Measurements from ENCODE around the gene MORN5. TPM values are rescaled to one million over a fixed set of nuclear protein-coding genes. Genes with fewer than 3 reads are reported as not detected.

The MORN5 gene
- total and polyA plus RNA-seq, 9 of the 15 experiments (the other 6 are each of a cell fraction or from before 2014, with no cell fraction given): not detected

GRCh38 chr9:122162415-122162814, 2.7 kb downstream of the MORN5 start:
- intact Hi-C loops (cut with micrococcal nuclease) (no loop called here), in situ Hi-C loops (cut with MboI) (no loop called here)
- ATAC-seq (no peak), FAIRE-seq (no peak), DNase-seq (ENCODE audit: extremely low read depth in 1 of 4, low spot score in 3 of 4) (no peak)
- peak in 1 of 2 experiments; percentile 70; a peak in 1 of 3 replicates for TF ChIP-seq CBX3 (IDR thresholded peaks at IDR 0.05; ENCODE audit: borderline replicate concordance in 1 of 2, low read length in 2 of 2)
- peak; percentile 24; the same call in 1 of the 2 replicates for TF ChIP-seq BCOR (IDR thresholded peaks at IDR 0.05)
- TF ChIP-seq TRIM28 (IDR thresholded peaks at IDR 0.05): peak; percentile 77
- peak; percentile 96 for TF ChIP-seq ZNF146 (CRISPR knock-in tag; IDR thresholded peaks at IDR 0.05; ENCODE audit: unreplicated experiment)
- no peak for TF ChIP-seq TRIM25 (IDR thresholded peaks at IDR 0.05; ENCODE audit: borderline replicate concordance)
- TF ChIP-seq CHD2 (IDR thresholded peaks at IDR 0.05; ENCODE audit: low read depth, low read length): no peak
- peak; percentile 71 for TF ChIP-seq RBM25 (IDR thresholded peaks at IDR 0.05; ENCODE audit: low read depth, low read length, severe bottlenecking)
- TF ChIP-seq MLLT1 (IDR thresholded peaks at IDR 0.05): no peak
- Histone ChIP-seq H3K9me1 (ENCODE audit: control insufficient read depth, insufficient read depth, low read length) (no peaks in the 10 kb centered on the region), H3K36me3 (ENCODE audit: control insufficient read depth, insufficient read depth, low read length) (peaks cover 9% of the 10 kb centered on the region; the same call in 1 of the 3 replicates), H3K4me3 (no peak overlapping the region), H3K27ac (ENCODE audit: extremely low read depth, low read depth, low read length) (no peak overlapping the region), H3K9me3 (replicated peaks; ENCODE audit: control insufficient read depth, insufficient read depth, low read depth, low read length) (peaks cover 4% of the 10 kb centered on the region; the same call in 1 of the 2 replicates), H2AFZ (ENCODE audit: low read depth, low read length) (no peak overlapping the region), H3K4me2 (ENCODE audit: insufficient read depth, low read length) (no peak overlapping the region), H3K79me2 (ENCODE audit: control insufficient read depth, insufficient read depth, low read length) (peaks cover 23% of the 10 kb centered on the region), H3K9ac (ENCODE audit: insufficient read depth in 1 of 2, low read depth in 2 of 2, low read length in 2 of 2) (no peak overlapping the region), H3K27me3 (ENCODE audit: control insufficient read depth in 2 of 2, insufficient read depth in 2 of 2, low read length in 2 of 2) (no peaks in the 10 kb centered on the region; a peak in 1 of 5 replicates), H4K20me1 (replicated peaks; ENCODE audit: control insufficient read depth, insufficient read depth, low read length) (no peaks in the 10 kb centered on the region), H3K4me1 (replicated peaks in 1 of 2; ENCODE audit: control insufficient read depth in 2 of 2, insufficient read depth in 2 of 2, low read length in 2 of 2) (peaks cover 8 to 11% of the 10 kb centered on the region in 2 experiments; a peak in 4 of 5 replicates)
- BruUV-seq (replicated peaks): no TSS peak
- CTCF ChIA-PET (ENCODE audit: low intra/inter-chr PET ratio): no interaction called here
- POLR2A ChIA-PET: no interaction called here

Data from K562 (cell line).